Transverse colon (tissue), 4 donors: ENCODE measurements around the gene IFT25.

Experiments
- CTCF ChIP-seq, 5 experiments: fragments of 200-600 bp in 3 of 5; fragments of 450-650 bp in 2 of 5; sonication (generic) in 3 of 5; IDR thresholded peaks; 1 replicate in 2 of 5; 2 replicates in 3 of 5; pipeline ENCODE4 v1.5.1; 2016 to 2017; ENCODE audit warnings: antibody characterized with exemption in 5 of 5, inconsistent platforms in 3 of 5, mild to moderate bottlenecking in 2 of 5, moderate library complexity in 1 of 5
- EP300 ChIP-seq: sonication (generic); formaldehyde crosslinking; IDR thresholded peaks from one replicate; pipeline ENCODE4 v1.6.1; 2017; ENCODE audit warnings: antibody characterized with exemption, low read depth
- POLR2A ChIP-seq: fragments of 450-650 bp; IDR thresholded peaks from one replicate; pipeline ENCODE4 v1.6.1; 2016; ENCODE audit warnings: antibody characterized with exemption, mild to moderate bottlenecking, moderate library complexity
- POLR2AphosphoS5 ChIP-seq, 3 donors: sonication (generic); formaldehyde crosslinking; IDR thresholded peaks; one replicate each; pipeline ENCODE4 v1.6.1; 2016; ENCODE audit warnings: antibody characterized with exemption in 3 of 3

GRCh38 chr1:53919675-53920066, 25.8 kb downstream of the IFT25 start:
- no peak for TF ChIP-seq CTCF (IDR thresholded peaks at IDR 0.05)
- TF ChIP-seq POLR2A, result no peak
- no peak for TF ChIP-seq EP300
- no peak for TF ChIP-seq POLR2AphosphoS5 (IDR thresholded peaks at IDR 0.05)
